HG03460 (cell line): ENCODE data around the gene ATG12.
"Not testable (repeated sequence)": the region's sequence is repeated elsewhere in the genome, so short reads cannot be mapped to it uniquely, and the experiment has no call there.

Experiments used
- ATAC-seq: cut with Tn5 transposase; IDR thresholded peaks from one replicate; pipeline ENCODE4 v1.9.1; 2021; ENCODE audit not compliant: unreplicated experiment

The ATG12 gene

GRCh38 chr5:115808066-115808465, 33.3 kb downstream of the ATG12 start:
- ATAC-seq: not testable (repeated sequence)

DNA sequence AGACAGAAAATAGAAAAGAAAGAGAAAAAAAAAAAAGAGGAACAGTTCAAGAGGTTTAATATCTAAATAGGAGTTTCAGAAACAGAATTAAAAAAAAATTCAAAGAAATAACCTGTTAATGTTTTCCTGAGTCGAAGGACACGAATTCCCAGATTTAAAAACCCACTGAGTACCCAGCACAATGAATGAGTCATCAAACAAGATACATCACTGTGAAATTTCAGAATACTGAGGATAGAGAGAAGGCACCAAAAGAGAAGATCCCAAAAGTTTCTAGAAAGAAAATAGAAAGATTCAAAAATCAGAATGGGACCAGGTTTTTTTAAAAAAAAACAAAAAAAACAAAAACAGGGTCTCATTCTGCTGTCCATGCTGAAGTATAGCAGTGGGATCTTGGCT, 33.7 kb downstream of the ATG12 start:
- ATAC-seq: no peak

DNA sequence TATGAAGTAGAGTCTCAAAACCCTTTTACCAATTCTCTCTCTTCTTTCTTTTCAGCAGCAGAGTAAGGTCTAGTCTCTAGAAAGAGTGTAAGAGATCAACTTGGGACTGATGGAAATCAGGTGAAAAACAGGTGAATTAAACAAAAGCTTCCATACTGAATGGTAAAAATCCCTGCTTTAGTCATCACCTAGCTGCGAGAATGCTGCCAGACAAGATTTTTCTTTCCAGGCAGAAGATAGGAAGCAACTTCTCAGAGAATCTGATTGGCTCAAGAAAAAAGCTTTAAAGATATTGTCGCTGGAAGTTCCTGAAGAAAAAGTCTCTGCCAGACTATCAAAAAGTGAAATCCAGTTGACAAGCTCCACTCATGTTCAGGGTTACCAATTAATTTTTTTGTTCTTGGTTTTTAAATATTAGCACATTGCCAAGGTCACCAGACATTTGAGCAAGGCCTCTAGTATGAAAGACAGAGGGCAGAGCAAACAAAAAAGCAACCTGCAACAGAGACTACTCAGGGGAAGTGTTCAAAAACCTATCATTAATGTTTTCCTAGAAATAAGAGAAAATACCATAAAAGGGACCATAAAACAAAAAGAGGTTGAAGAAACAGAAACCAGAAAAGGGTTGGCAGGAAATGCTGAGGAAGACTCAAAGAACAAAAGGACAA, 34.2 kb downstream of the ATG12 start:
- no peak for ATAC-seq

DNA sequence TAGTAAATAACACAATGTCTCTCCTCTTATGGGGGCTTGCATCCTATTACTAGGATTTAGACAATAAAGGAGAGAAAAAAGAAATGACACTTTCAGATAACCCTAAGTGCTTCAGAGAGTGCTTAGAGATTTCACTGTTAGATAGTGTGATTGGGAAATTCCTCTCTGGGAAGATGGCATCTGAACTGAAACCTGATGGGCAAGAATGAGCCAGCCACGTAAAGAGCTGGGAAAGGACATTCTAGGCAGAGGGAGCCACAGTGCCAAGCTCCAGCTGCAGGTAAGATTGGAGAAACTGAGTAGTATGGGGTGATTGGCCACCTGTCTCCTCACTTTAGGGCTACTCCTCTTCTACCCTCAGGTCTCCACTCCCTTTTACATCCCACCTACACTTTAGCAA, 39.4 kb downstream of the ATG12 start:
- no peak for ATAC-seq

- no peak for ATAC-seq
Observed at GRCh38 chr5:115801152-115801551, 40.2 kb downstream of the ATG12 start.

GRCh38 chr5:115800108-115800507, 41.3 kb downstream of the ATG12 start:
- no peak for ATAC-seq

DNA sequence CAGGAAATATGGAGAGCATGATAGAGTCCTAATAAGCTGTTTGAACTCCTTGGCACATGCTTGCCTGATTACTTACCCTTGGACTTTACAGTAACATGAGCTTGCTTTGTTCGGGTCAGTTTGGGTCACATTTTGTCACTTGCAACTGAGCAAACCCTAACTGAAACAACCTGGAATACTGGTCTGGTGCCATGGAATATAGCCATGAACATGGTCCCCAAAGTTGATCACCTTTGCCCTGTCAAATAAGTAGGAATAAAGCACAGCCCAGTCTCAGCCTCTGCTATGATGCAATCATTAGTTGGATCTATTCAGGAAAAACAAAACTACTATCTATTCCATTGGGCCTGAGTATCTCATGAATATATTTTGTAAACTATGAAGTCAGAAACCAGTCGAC, 43.1 kb downstream of the ATG12 start:
- ATAC-seq: no peak

- ATAC-seq: no peak
Observed at GRCh38 chr5:115796656-115797055, 44.7 kb downstream of the ATG12 start.

DNA sequence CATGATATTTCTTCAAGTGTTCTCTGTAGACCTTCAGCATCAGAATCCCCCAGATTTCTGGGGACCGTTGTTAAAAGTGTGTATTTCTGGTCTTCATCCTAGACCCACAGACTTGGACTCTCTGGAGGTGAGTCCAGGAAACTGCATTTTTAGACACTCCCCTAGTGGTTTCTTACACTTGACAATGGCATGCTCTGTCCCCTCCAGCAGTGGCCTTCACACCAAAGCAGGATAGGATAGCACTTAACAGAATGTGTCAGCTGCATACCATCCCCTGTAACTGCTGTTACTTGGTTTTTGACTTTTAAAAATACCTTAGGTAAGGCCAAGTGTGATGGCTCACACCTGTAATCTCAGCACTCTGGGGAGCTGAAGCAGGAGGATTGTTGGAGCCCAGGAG, 45.7 kb downstream of the ATG12 start:
- no peak for ATAC-seq

GRCh38 chr5:115788440-115788839, 52.9 kb downstream of the ATG12 start:
- ATAC-seq: no peak

- no peak for ATAC-seq
Observed at GRCh38 chr5:115787426-115787825, 53.9 kb downstream of the ATG12 start.

DNA sequence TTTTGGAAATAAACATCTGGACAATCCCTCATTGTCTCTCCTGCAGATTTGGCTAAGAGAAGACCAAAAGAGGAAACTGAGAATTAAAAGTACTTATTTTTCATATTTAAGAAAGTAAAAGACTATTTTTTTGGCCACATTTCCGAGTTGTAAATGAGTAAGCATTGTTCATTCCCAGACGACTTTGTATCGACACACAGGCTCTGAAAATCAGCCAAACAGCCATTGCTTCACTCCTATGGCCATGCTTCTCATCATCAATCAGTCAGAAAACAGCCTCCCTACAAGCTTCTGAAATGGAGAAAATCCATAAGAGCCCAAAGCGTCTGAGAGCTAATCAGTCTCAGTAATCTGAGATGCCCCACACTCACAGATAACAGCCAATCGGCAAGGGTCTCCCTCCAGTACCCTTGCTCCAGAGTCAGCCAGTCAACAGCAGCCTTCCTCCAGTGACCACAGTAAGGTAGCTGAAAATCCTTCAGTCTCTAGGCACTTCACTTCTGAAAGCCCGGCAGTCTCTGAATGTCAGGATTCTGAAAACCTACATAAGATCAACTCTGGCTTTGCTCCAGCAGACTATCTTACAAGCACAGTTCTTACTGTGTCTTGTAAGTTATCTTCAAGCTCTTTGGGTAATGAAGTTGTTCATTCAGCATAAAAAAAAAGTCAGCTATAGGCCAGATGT, 55.8 kb downstream of the ATG12 start:
- ATAC-seq: no peak

- ATAC-seq: no peak
Observed at GRCh38 chr5:115778417-115778816, 62.9 kb downstream of the ATG12 start.
